ENCODE data around the gene CLSTN3. TPM values are rescaled to one million over a fixed set of nuclear protein-coding genes. Genes with fewer than 3 reads are reported as not detected.

The CLSTN3 gene
- total RNA-seq, 3 donors from 2014 or later (not counting 1 experiment from before 2014, with no cell fraction given), result 59.7 to 95.5 (median 61.0) TPM

DNA sequence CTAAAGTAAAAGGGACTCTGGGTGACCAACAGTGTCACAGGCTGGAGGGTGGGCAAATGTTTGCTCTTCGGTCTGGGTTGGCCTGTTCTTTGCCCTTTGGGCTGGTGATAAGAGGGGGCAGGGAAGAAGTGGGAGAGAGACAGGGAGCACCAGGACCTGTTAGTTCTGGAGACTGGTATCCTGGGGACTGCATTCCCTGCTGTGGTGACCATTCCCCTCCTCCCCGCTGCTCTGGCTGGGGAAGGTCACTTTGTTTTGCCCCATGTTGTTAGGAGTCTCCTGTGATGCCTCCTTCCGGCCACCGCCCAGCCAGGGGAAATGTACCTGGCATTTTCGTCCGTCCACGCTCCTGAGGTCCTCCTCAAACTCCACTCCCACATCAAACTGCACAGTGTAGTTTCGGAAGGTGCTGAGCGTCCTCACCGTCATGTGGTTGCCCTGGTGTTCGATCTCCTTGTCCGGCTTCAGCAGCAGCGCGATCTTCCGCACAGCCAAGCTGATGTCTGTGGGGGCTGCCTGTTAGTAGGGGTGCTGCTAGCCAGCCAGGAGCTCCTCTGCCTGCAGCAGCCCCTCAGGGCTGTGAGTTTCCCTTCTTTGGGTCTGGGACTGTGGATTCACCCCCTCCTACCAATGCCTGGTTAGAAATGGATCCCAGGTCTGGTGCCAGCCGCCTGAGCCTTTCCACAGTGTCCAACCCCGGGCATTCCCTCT, 2.1 kb upstream of the CLSTN3 start:
- 97% methylated on average over 17 of the region's 17 CpGs for WGBS (ENCODE audit: insufficient coverage)
- H3K4me3 Mint-ChIP-seq, result peak overlapping the region; percentile 99
- peaks cover 32% of the 10 kb centered on the region for H3K4me1 ChIP-seq (ENCODE audit: control insufficient read depth, insufficient read depth, low read length)
- intact Hi-C loops (cut with micrococcal nuclease), result no loop called here
- H3K9me3 Mint-ChIP-seq, result no peaks in the 10 kb centered on the region
- H3K36me3 ChIP-seq (ENCODE audit: control insufficient read depth, insufficient read depth, low read length), result no peaks in the 10 kb centered on the region
- H3K27ac Mint-ChIP-seq, result peak overlapping the region; percentile 41 to 94
- TF ChIP-seq, protein P1, sequence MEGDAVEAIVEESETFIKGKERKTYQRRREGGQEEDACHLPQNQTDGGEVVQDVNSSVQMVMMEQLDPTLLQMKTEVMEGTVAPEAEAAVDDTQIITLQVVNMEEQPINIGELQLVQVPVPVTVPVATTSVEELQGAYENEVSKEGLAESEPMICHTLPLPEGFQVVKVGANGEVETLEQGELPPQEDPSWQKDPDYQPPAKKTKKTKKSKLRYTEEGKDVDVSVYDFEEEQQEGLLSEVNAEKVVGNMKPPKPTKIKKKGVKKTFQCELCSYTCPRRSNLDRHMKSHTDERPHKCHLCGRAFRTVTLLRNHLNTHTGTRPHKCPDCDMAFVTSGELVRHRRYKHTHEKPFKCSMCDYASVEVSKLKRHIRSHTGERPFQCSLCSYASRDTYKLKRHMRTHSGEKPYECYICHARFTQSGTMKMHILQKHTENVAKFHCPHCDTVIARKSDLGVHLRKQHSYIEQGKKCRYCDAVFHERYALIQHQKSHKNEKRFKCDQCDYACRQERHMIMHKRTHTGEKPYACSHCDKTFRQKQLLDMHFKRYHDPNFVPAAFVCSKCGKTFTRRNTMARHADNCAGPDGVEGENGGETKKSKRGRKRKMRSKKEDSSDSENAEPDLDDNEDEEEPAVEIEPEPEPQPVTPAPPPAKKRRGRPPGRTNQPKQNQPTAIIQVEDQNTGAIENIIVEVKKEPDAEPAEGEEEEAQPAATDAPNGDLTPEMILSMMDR (IDR thresholded peaks at IDR 0.05), result no peak
- no peaks in the 10 kb centered on the region for H3K36me3 Mint-ChIP-seq
- no peak overlapping the region for H3K4me3 ChIP-seq (ENCODE audit: low read length)
- H3K27me3 ChIP-seq (ENCODE audit: control insufficient read depth, insufficient read depth, low read length), result no peaks in the 10 kb centered on the region
- no peaks in the 10 kb centered on the region for H3K27me3 Mint-ChIP-seq (ENCODE audit: low read depth in 2 of 2)
- no peak for DNase-seq
- no peaks in the 10 kb centered on the region for H3K9me3 ChIP-seq (ENCODE audit: control insufficient read depth, insufficient read depth, low read length)
- peaks cover 30 to 47% of the 10 kb centered on the region in 2 donors for H3K4me1 Mint-ChIP-seq
- H3K27ac ChIP-seq (ENCODE audit: low read length), result no peak overlapping the region
- ATAC-seq, result no peak

DNA sequence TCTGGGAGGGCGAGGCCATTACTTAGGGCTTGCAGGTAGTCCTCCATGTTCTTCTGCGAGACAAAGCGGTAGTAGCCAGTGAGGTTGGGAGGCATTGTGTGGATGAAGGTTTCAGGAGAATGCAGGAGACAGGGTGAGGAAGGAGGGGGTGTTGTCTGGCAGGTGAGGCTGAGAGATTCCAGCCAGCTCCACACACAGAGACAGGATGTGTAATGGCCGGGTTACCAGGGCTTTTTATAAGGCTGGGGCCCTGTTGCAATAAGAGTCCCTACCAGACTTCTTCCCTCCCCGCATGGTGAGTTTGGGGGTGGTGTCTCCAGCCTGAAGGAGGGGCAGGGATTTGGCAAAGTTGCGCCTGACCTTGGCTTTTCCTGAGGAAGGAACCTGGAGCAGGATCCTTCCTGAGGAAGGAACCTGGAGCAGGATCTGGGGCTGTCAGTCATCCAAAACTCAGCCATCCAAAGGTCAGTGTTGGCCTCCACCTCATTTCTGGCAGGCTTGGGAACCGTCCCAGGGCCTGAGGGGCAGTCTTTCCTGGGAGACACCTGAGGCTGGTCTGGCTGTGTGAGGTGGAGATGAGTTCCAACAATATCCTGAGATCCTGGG, 1.4 kb upstream of the CLSTN3 start, which contains the start of gene RBP5:
Gene RBP5 (minus strand): TSS at position 209 of the 606 bp plus-strand sequence. CDS start 114 bp downstream, at position 95.
- Histone ChIP-seq H3K4me1 (ENCODE audit: control insufficient read depth, insufficient read depth, low read length) (peaks cover 32% of the 10 kb centered on the region), H3K4me3 (ENCODE audit: low read length) (peak within 1 kb of the TSS; percentile 95), H3K27ac (ENCODE audit: low read length) (peak within 1 kb of the TSS; percentile 91), H3K9me3 (ENCODE audit: control insufficient read depth, insufficient read depth, low read length) (no peaks in the 10 kb centered on the region), H3K36me3 (ENCODE audit: control insufficient read depth, insufficient read depth, low read length) (peaks cover 6% of the 10 kb centered on the region), H3K27me3 (ENCODE audit: control insufficient read depth, insufficient read depth, low read length) (no peaks in the 10 kb centered on the region)
- intact Hi-C loops (cut with micrococcal nuclease), result no loop called here
- ATAC-seq (no peak), DNase-seq (no peak)
- 91% methylated on average over 7 of the region's 7 CpGs for WGBS (ENCODE audit: insufficient coverage)
- TF ChIP-seq, protein P1 (IDR thresholded peaks at IDR 0.05), result no peak
- H3K9me3 Mint-ChIP-seq, result no peaks in the 10 kb centered on the region
- peak within 1 kb of the TSS; percentile 91 to 94 for H3K27ac Mint-ChIP-seq
- H3K4me3 Mint-ChIP-seq, result peak within 1 kb of the TSS; percentile 99
- no peaks in the 10 kb centered on the region for H3K27me3 Mint-ChIP-seq (ENCODE audit: low read depth in 2 of 2)
- H3K4me1 Mint-ChIP-seq, result peaks cover 30 to 50% of the 10 kb centered on the region in 2 donors
- H3K36me3 Mint-ChIP-seq, result no peaks in the 10 kb centered on the region

DNA sequence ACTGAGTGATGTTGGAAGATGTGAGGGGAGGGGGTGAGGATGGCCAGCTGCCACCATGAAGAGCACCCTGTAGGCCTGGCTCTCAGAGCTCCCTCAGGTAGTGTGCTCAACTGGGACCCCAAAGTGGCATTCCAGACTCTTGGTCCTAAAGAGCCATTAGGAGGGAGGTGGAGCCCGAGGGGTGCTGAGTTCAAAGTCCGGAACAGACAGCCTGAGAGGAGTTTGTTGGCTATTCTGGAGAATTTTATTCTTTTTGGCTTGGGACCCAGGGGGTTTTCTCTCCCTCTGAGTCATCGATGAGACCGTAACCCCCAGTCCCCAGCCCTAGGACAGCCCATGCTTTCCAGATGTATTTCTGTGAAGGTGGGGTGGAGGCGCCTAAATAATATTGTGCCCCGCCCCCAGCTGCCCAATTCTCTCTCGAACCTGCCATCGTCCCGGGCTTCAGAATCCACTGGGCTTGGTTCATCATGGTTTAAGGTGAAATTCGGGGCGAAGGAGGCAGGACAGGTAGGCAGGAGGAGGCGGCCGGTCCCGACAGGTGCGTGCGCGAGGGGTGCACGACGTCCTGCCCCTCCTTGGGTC, 792 bp upstream of the CLSTN3 start:
- ATAC-seq (peak in 1 of 3 donors; percentile 6), DNase-seq (no peak)
- peak overlapping the region; percentile 91 for H3K27ac ChIP-seq (ENCODE audit: low read length)
- H3K9me3 ChIP-seq (ENCODE audit: control insufficient read depth, insufficient read depth, low read length), result no peaks in the 10 kb centered on the region
- intact Hi-C loops (cut with micrococcal nuclease), result no loop called here
- H3K4me3 Mint-ChIP-seq, result peak overlapping the region; percentile 99
- peak overlapping the region; percentile 95 for H3K4me3 ChIP-seq (ENCODE audit: low read length)
- no peaks in the 10 kb centered on the region for H3K9me3 Mint-ChIP-seq
- H3K36me3 Mint-ChIP-seq, result no peaks in the 10 kb centered on the region
- 12% methylated on average over 17 of the region's 19 CpGs for WGBS (ENCODE audit: insufficient coverage)
- peak overlapping the region; percentile 91 to 94 for H3K27ac Mint-ChIP-seq
- H3K4me1 ChIP-seq (ENCODE audit: control insufficient read depth, insufficient read depth, low read length), result peaks cover 32% of the 10 kb centered on the region
- H3K27me3 ChIP-seq (ENCODE audit: control insufficient read depth, insufficient read depth, low read length), result no peaks in the 10 kb centered on the region
- TF ChIP-seq, protein P1 (IDR thresholded peaks at IDR 0.05), result no peak
- H3K4me1 Mint-ChIP-seq, result peaks cover 30 to 50% of the 10 kb centered on the region in 2 donors
- peaks cover 12% of the 10 kb centered on the region for H3K36me3 ChIP-seq (ENCODE audit: control insufficient read depth, insufficient read depth, low read length)
- H3K27me3 Mint-ChIP-seq (ENCODE audit: low read depth in 2 of 2), result no peaks in the 10 kb centered on the region
